HCT116 (cell line): ENCODE measurements around the gene TMEM80. TPM values are rescaled to one million over a fixed set of nuclear protein-coding genes. Genes with fewer than 3 reads are reported as not detected.

Source experiments
- ATAC-seq: fragments of 200-7000 bp; cut with Tn5 transposase; 2 replicates; pipeline ENCODE4 v1.9.1; 2020; ENCODE audit warnings: mild to moderate bottlenecking, moderate library complexity
- BruUV-seq: library from RNA; stranded (reverse); fragments of 400-500 nt; replicated peaks from 2 replicates; lab custom pipeline; 2021; lab: Mats Ljungman, UMichigan
- CTCF ChIA-PET: fragments of 300-600 bp; sonication (Branson Sonifier 250); formaldehyde crosslinking; loops from one replicate; lab custom pipeline; 2021; ENCODE audit warnings: antibody characterized with exemption; lab: Charles Lee
- POLR2A ChIA-PET: fragments of 300-600, 350-600 bp; sonication (Branson Sonifier 250); formaldehyde crosslinking; loops from one replicate; lab custom pipeline; 2021; ENCODE audit warnings: antibody characterized with exemption; lab: Charles Lee
- RAD21 ChIA-PET, 2 experiments: fragments of 300-600 bp; sonication (Branson Sonifier 250); formaldehyde crosslinking; loops; one replicate each; lab custom pipeline; 2023; ENCODE audit warnings: low total read pairs in 2 of 2; ENCODE audit not compliant: uncharacterized antibody in 2 of 2, unreplicated experiment in 2 of 2, low non-redundant PET in 1 of 2; lab: Charles Lee
- DNase-seq: peaks from one replicate; pipeline ENCODE4 v3.0.0-alpha.2; 2010; ENCODE audit warnings: low read depth, low spot score
- H2AFZ ChIP-seq: fragments of 200-600 bp; shearing (Covaris generic), sonication (generic); 2 replicates; pipeline ENCODE4 v1.6.1; 2017; ENCODE audit warnings: low read depth, mixed run types, mixed read lengths, antibody characterized with exemption, low read length; ENCODE audit not compliant: poor library complexity, severe bottlenecking
- H3K27ac ChIP-seq: 2 replicates; pipeline ENCODE4 v1.5.1; 2012; ENCODE audit warnings: low read depth, low read length
- H3K27me3 ChIP-seq: fragments of 200-600 bp; sonication (generic); 2 replicates; pipeline ENCODE4 v1.6.1; 2016; ENCODE audit warnings: mixed run types, low read length, mixed read lengths; ENCODE audit not compliant: insufficient read depth
- H3K36me3 ChIP-seq, 2 experiments: fragments of 200-500 bp in 1 of 2; fragments of 200-600 bp in 1 of 2; sonication (Bioruptor generic) in 1 of 2; sonication (generic) in 1 of 2; 2 replicates each; pipeline versions ENCODE4 v1.5.1 to v1.6.1; 2014 to 2016; ENCODE audit warnings: low read length in 2 of 2, inconsistent platforms in 1 of 2, mixed read lengths in 1 of 2, mixed run types in 1 of 2; ENCODE audit not compliant: insufficient read depth in 2 of 2, control insufficient read depth in 1 of 2
- H3K4me1 ChIP-seq, 2 experiments: fragments of 200-600 bp in 1 of 2; sonication (generic) in 1 of 2; 2 replicates each; pipeline versions ENCODE4 v1.5.1 to v1.6.1; 2012 to 2017; ENCODE audit warnings: low read length in 2 of 2, inconsistent platforms in 1 of 2, mild to moderate bottlenecking in 1 of 2, mixed read lengths in 1 of 2, mixed run types in 1 of 2, moderate library complexity in 1 of 2; ENCODE audit not compliant: insufficient read depth in 2 of 2, control insufficient read depth in 1 of 2
- H3K4me2 ChIP-seq: fragments of 200-600 bp; sonication (generic); 2 replicates; pipeline ENCODE4 v1.6.1; 2017; ENCODE audit warnings: mixed run types, low read length, mixed read lengths
- H3K4me3 ChIP-seq, 2 experiments: fragments of 200-600 bp in 1 of 2; sonication (generic) in 1 of 2; replicated peaks in 1 of 2; 2 replicates each; pipeline ENCODE4 v1.5.1; 2011 to 2016; ENCODE audit warnings: low read length in 2 of 2, control low read depth in 1 of 2, low read depth in 1 of 2, mild to moderate bottlenecking in 1 of 2, mixed read lengths in 1 of 2, mixed run types in 1 of 2
- H3K79me2 ChIP-seq: fragments of 200-600 bp; sonication (generic); 2 replicates; pipeline ENCODE4 v1.6.1; 2017; ENCODE audit warnings: mild to moderate bottlenecking, mixed run types, low read length, moderate library complexity, mixed read lengths; ENCODE audit not compliant: insufficient read depth
- H3K9ac ChIP-seq: fragments of 200-600 bp; sonication (generic); 2 replicates; pipeline ENCODE4 v1.6.1; 2016; ENCODE audit warnings: low read length, mixed read lengths
- H3K9me2 ChIP-seq: fragments of 200-600 bp; sonication (generic), shearing (Covaris generic); 2 replicates; pipeline ENCODE4 v1.6.1; 2017; ENCODE audit warnings: mixed run types, mild to moderate bottlenecking, moderate library complexity; ENCODE audit not compliant: insufficient read depth
- H3K9me3 ChIP-seq, 2 experiments: fragments of 200-500 bp in 1 of 2; fragments of 200-600 bp in 1 of 2; sonication (Bioruptor generic) in 1 of 2; sonication (generic) in 1 of 2; 2 replicates each; pipeline ENCODE4 v1.6.1; 2014 to 2017; ENCODE audit warnings: low read length in 2 of 2, mixed read lengths in 2 of 2, inconsistent platforms in 1 of 2, low read depth in 1 of 2, mild to moderate bottlenecking in 1 of 2, mixed run types in 1 of 2, moderate library complexity in 1 of 2; ENCODE audit not compliant: control insufficient read depth in 1 of 2, insufficient read depth in 1 of 2
- H4K20me1 ChIP-seq: fragments of 200-600 bp; sonication (generic), shearing (Covaris generic); 2 replicates; pipeline ENCODE4 v1.6.1; 2017; ENCODE audit warnings: mixed run types, mild to moderate bottlenecking, moderate library complexity; ENCODE audit not compliant: insufficient read depth
- CBX3 ChIP-seq: IDR thresholded peaks from 2 replicates; pipeline ENCODE4 v1.6.1; 2012; ENCODE audit warnings: low read depth
- CTCF ChIP-seq, 3 experiments: fragments of 200-600 bp in 1 of 3; sonication (generic) in 1 of 3; IDR thresholded peaks in 2 of 3; conservative IDR thresholded peaks in 1 of 3; 2 replicates each; pipeline ENCODE4 v1.5.1; 2012 to 2017; ENCODE audit warnings: low read depth in 2 of 3, low read length in 2 of 3, antibody characterized with exemption in 1 of 3, borderline replicate concordance in 1 of 3, control low read depth in 1 of 3, mild to moderate bottlenecking in 1 of 3, mixed read lengths in 1 of 3, mixed run types in 1 of 3, moderate library complexity in 1 of 3; ENCODE audit not compliant: insufficient read depth in 1 of 3
- EZH2 ChIP-seq: fragments of 200-600 bp; sonication (generic); IDR thresholded peaks from 2 replicates; pipeline ENCODE4 v1.6.1; 2017; ENCODE audit warnings: antibody characterized with exemption, mixed run types
- EZH2phosphoT487 ChIP-seq: fragments of 200-600 bp; IDR thresholded peaks from 2 replicates; pipeline ENCODE4 v1.6.1; 2018; ENCODE audit warnings: antibody characterized with exemption, borderline replicate concordance
- JUND ChIP-seq: IDR thresholded peaks from 2 replicates; pipeline ENCODE4 v1.6.1; 2012
- POLR2A ChIP-seq: IDR thresholded peaks from 2 replicates; pipeline ENCODE4 v1.7.0; 2011; ENCODE audit warnings: borderline replicate concordance; ENCODE audit not compliant: insufficient read depth, insufficient read length; ENCODE audit errors: extremely low read depth
- POLR2AphosphoS5 ChIP-seq: IDR thresholded peaks from 2 replicates; pipeline ENCODE4 v1.6.1; 2011; ENCODE audit warnings: mild to moderate bottlenecking, low read depth, low read length, moderate library complexity
- RAD21 ChIP-seq: IDR thresholded peaks from 2 replicates; pipeline ENCODE4 v1.6.1; 2012; ENCODE audit warnings: low read depth, mild to moderate bottlenecking
- REST ChIP-seq: IDR thresholded peaks from 2 replicates; pipeline ENCODE4 v1.6.1; 2012; ENCODE audit warnings: low read depth
- SIN3A ChIP-seq: IDR thresholded peaks from 2 replicates; pipeline ENCODE4 v1.6.1; 2012; ENCODE audit warnings: low read depth
- TCF7L2 ChIP-seq: IDR thresholded peaks from 2 replicates; pipeline ENCODE4 v1.7.0; 2011; ENCODE audit warnings: borderline replicate concordance, inconsistent platforms; ENCODE audit not compliant: insufficient read depth, insufficient read length; ENCODE audit errors: extremely low read depth
- ZNF274 ChIP-seq: fragments of 200-500 bp; sonication (Bioruptor generic); IDR thresholded peaks from 2 replicates; pipeline ENCODE4 v1.6.1; 2014; ENCODE audit warnings: mild to moderate bottlenecking, low read depth, low read length, inconsistent platforms
- intact Hi-C: fragments of 100-400 bp; cut with micrococcal nuclease; formaldehyde crosslinking; loops from 2 replicates; pipeline ENCODE4 v1.10.0; 2022
- total RNA-seq: library from RNA; stranded (reverse); gene quantifications from one replicate; pipeline ENCODE4 v1.2.1, GENCODE V29; 2021; ENCODE audit not compliant: unreplicated experiment

The TMEM80 gene
- total RNA-seq, 1 experiment from 2014 or later, result 18.4 TPM

GRCh38 chr11:746289-747157, 50.9 kb downstream of the TMEM80 start (continued):
- 0 out of 6 replicates have a peak, but pooled peaks of 1 of the 3 experiments have one; percentile 3 for TF ChIP-seq CTCF (IDR thresholded peaks at IDR 0.05 in 2 of 3, conservative IDR thresholded peaks at IDR 0.05 in 1 of 3; ENCODE audit: borderline replicate concordance in 1 of 3, insufficient read depth in 1 of 3, low read depth in 2 of 3, low read length in 2 of 3)

GRCh38 chr11:747158-748006, 51.8 kb downstream of the TMEM80 start, which contains the start of gene TALDO1:
Gene TALDO1 (plus strand): TSS chr11:747464. CDS start chr11:747482, 18 bp downstream.
- BruUV-seq, result no TSS peak
- TF ChIP-seq CBX3 (no peak), SIN3A (peak; percentile 59; the same call in 1 of the 2 replicates), JUND (no peak), RAD21 (no peak), ZNF274 (no peak), TCF7L2 (no peak), EZH2 (no peak), CTCF (IDR thresholded peaks at IDR 0.05 in 2 of 3, conservative IDR thresholded peaks at IDR 0.05 in 1 of 3; ENCODE audit: borderline replicate concordance in 1 of 3, insufficient read depth in 1 of 3, low read depth in 2 of 3, low read length in 2 of 3) (0 out of 6 replicates have a peak, but pooled peaks of 1 of the 3 experiments have one; percentile 1), EZH2phosphoT487 (no peak), REST (no peak), POLR2A (peak; percentile 61), POLR2AphosphoS5 (peak; percentile 75)

More at GRCh38 chr11:747158-748006, 51.8 kb downstream of the TMEM80 start, which contains the start of gene TALDO1:
- no peaks in the 10 kb centered on the region; a peak in 2 of 4 replicates for H3K36me3 ChIP-seq
- H2AFZ ChIP-seq, result no peak within 1 kb of the TSS
- peak within 1 kb of the TSS; percentile 91 for H3K27ac ChIP-seq
- H4K20me1 ChIP-seq, result no peaks in the 10 kb centered on the region
- H3K4me3 ChIP-seq, result peak within 1 kb of the TSS; percentile 79 to 91
- H3K4me2 ChIP-seq, result peak within 1 kb of the TSS; percentile 90
- ChIA-PET POLR2A (interaction anchor here (0.5 to 0.6 kb wide), 2 partner anchors 8 to 392 kb away, joined by 3 to 8 read pairs; no protein-coding TSS in a partner anchor), RAD21 (no interaction called here), CTCF (interaction anchor here (1.0 to 2.7 kb wide), 3 partner anchors 15 to 43 kb away, joined by 3 to 10 read pairs (median 6); no protein-coding TSS in a partner anchor)
- H3K9ac ChIP-seq, result peak within 1 kb of the TSS; percentile 94
- no peaks in the 10 kb centered on the region for H3K27me3 ChIP-seq
- no peaks in the 10 kb centered on the region for H3K9me2 ChIP-seq
- H3K4me1 ChIP-seq, result peaks cover 24 to 57% of the 10 kb centered on the region in 2 experiments; a peak in 3 of 4 replicates
- H3K79me2 ChIP-seq, result peaks cover 50% of the 10 kb centered on the region
- DNase-seq (peak; percentile 57), ATAC-seq (peak; percentile 95)
- intact Hi-C loops, result no loop called here
- no peaks in the 10 kb centered on the region for H3K9me3 ChIP-seq
